Thoracic aorta (tissue), 2 donors: ENCODE results near the gene STOM. TPM values are rescaled to one million over a fixed set of nuclear protein-coding genes. Genes with fewer than 3 reads are reported as not detected.
A peak's percentile ranks its signal among the peaks of the same experiment; 100 is the strongest.

ENCODE experiments used
- ATAC-seq: fragments of 150-250 bp; one replicate; pipeline ENCODE4 v1.8.0; 2017; ENCODE audit warnings: low read depth; ENCODE audit not compliant: insufficient number of reproducible peaks, low FRiP score
- DNase-seq: peaks from one replicate; pipeline ENCODE4 v3.0.0-alpha.2; 2020; ENCODE audit warnings: low spot score
- H3K27ac ChIP-seq, 2 donors: fragments of 200-600 bp; sonication (generic); 1 replicate in 1 of 2; 2 replicates in 1 of 2; pipeline ENCODE4 v1.5.1; 2016; ENCODE audit warnings: mild to moderate bottlenecking in 2 of 2, moderate library complexity in 2 of 2
- H3K27me3 ChIP-seq: fragments of 200-600 bp; sonication (generic); replicated peaks from 2 replicates; pipeline ENCODE4 v1.6.0; 2016; ENCODE audit warnings: mild to moderate bottlenecking; ENCODE audit not compliant: insufficient read depth
- H3K36me3 ChIP-seq: fragments of 200-600 bp; sonication (generic); one replicate; pipeline ENCODE4 v1.5.1; 2016
- H3K4me1 ChIP-seq, 2 donors: fragments of 200-600 bp; sonication (generic); 1 replicate in 1 of 2; 2 replicates in 1 of 2; pipeline versions ENCODE4 v1.5.1 to v1.6.0; 2016; ENCODE audit warnings: low read depth in 2 of 2, mild to moderate bottlenecking in 1 of 2; ENCODE audit not compliant: control insufficient read depth in 1 of 2
- H3K4me3 ChIP-seq: fragments of 200-600 bp; sonication (generic); 2 replicates; pipeline ENCODE4 v1.5.1; 2016; ENCODE audit warnings: mild to moderate bottlenecking
- H3K9me3 ChIP-seq: fragments of 200-600 bp; sonication (generic); 2 replicates; pipeline ENCODE4 v1.5.1; 2016
- total RNA-seq, 2 donors: library from RNA; depleted of rRNA; stranded (reverse); fragments of >200 nt; gene quantifications; one replicate each; pipeline versions ENCODE4 v1.1.0 to v1.2.3, GENCODE V29; 2016
- TF ChIP-seq, protein P1 (sequence below): fragments of 200-600 bp; sonication (generic); IDR thresholded peaks from one replicate; pipeline ENCODE4 v1.5.1; 2019; ENCODE audit warnings: antibody characterized with exemption

Gene STOM
- total RNA-seq, 2 donors from 2014 or later, result 177 to 344 TPM

DNA sequence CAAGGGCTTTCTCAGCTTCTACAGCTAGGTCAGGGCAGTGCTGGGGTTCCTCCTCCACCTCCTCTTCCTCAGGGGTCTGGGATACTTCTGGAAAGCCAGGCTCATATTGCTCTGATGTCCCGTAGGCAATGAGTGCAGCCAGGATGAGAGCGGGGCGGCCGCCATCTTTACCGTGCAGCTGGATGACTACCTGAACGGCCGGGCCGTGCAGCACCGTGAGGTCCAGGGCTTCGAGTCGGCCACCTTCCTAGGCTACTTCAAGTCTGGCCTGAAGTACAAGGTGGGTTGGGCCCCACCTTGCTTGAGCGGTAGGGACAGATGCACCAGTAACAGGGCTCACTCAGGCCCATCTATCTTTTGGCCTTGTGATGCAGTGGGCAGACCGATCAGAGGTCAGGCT, 67.3 kb downstream of the STOM start:
- TF ChIP-seq, protein P1, sequence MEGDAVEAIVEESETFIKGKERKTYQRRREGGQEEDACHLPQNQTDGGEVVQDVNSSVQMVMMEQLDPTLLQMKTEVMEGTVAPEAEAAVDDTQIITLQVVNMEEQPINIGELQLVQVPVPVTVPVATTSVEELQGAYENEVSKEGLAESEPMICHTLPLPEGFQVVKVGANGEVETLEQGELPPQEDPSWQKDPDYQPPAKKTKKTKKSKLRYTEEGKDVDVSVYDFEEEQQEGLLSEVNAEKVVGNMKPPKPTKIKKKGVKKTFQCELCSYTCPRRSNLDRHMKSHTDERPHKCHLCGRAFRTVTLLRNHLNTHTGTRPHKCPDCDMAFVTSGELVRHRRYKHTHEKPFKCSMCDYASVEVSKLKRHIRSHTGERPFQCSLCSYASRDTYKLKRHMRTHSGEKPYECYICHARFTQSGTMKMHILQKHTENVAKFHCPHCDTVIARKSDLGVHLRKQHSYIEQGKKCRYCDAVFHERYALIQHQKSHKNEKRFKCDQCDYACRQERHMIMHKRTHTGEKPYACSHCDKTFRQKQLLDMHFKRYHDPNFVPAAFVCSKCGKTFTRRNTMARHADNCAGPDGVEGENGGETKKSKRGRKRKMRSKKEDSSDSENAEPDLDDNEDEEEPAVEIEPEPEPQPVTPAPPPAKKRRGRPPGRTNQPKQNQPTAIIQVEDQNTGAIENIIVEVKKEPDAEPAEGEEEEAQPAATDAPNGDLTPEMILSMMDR, result no peak
- Histone ChIP-seq H3K9me3 (no peaks in the 10 kb centered on the region), H3K27me3 (no peaks in the 10 kb centered on the region), H3K27ac (peak overlapping the region; percentile 69 to 91), H3K4me1 (peaks cover 62 to 84% of the 10 kb centered on the region in 2 donors), H3K36me3 (peaks cover 51% of the 10 kb centered on the region), H3K4me3 (peak overlapping the region; percentile 74)
- DNase-seq (no peak), ATAC-seq (no peak)

DNA sequence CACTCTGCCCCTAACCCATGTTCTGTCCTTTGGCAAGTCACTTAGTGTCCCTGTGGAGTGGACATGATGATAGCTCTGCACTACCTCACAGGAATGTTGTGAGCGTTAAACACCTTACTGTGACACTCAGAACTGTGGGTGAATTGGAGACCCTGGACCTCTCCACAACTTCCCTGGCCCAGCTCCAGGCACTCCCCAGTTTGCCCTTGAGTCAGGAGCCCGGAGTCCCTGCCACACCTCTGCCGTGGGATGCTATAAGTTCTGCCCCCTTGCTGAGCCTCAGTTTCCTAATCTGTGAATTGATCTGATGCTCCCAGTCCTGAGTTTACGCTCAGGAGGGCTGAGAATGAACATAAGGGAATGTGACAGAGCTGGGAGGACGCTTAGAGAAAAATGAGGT, 67.7 kb downstream of the STOM start:
- Histone ChIP-seq H3K4me3 (peak overlapping the region; percentile 74), H3K27ac (peak overlapping the region; percentile 69 to 91), H3K4me1 (peaks cover 66 to 88% of the 10 kb centered on the region in 2 donors)

DNA sequence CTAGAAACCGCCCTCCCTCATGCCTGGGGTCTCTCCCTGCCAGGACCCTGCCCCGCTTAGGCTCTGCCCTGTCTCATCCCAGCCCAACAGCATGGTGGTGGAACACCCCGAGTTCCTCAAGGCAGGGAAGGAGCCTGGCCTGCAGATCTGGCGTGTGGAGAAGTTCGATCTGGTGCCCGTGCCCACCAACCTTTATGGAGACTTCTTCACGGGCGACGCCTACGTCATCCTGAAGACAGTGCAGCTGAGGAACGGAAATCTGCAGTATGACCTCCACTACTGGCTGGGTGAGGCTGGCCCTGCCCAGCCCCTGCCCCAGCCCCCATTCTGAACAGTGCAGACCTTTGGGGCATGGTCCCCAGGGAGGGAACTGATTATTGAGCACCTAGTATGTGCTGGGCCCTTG, 68.2 kb downstream of the STOM start:
- peak overlapping the region; percentile 74 for H3K4me3 ChIP-seq
- DNase-seq, result no peak
- ATAC-seq, result no peak
- H3K4me1 ChIP-seq, result peaks cover 71 to 93% of the 10 kb centered on the region in 2 donors
- H3K36me3 ChIP-seq, result peaks cover 44% of the 10 kb centered on the region
- peak overlapping the region; percentile 69 to 91 for H3K27ac ChIP-seq
- TF ChIP-seq, protein P1, result no peak
- no peaks in the 10 kb centered on the region for H3K9me3 ChIP-seq
- no peaks in the 10 kb centered on the region for H3K27me3 ChIP-seq

More for the DNA sequence above, 67.7 kb downstream of the STOM start:
- H3K36me3 ChIP-seq, result peaks cover 47% of the 10 kb centered on the region
- no peak for DNase-seq
- no peaks in the 10 kb centered on the region for H3K27me3 ChIP-seq
- no peak for ATAC-seq
- H3K9me3 ChIP-seq, result no peaks in the 10 kb centered on the region
- TF ChIP-seq, protein P1, result no peak

DNA sequence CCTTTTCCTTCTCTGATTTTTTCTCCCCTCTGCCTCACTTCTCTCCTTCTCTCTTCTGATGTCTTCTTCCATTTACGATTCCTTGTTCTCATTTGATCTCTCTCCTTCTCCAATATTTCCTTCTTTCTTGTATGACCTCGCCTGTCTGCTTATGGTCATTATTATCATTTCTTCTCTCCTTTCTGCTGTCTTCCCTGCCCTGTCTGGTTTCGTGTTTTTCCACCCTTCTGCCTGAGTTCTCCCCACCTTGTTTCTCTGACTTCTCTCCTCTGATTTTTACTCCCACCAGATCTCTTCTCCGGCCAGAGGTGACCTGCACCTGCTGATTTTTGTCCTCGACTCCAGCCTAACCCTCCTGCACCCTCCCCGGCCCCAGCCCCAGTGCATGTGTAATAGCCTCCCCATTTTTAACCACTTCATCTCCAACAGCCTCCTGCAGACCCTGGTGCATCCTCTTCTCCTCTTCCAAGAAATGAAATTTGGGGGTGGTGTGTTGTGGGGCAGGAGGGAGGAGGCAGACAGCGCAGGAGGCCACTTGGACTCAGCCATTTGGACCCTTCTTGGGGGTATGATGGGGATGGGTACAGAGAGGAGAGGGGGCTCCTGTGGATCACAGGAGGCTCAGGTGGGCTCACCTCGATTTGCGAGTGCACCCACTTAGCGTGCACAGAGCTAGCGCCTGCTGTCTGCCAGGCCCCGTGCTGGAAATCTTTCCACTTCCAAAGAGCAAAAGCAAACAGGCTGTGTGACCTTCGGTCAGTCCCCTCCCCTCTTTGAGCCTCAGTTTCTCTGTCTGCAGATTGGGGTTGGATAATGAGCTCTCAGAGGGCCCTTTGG, 69.5 kb downstream of the STOM start:
- H3K27ac ChIP-seq, result peak overlapping the region; percentile 88 to 91
- ATAC-seq, result no peak
- DNase-seq, result no peak
- peaks cover 79 to 93% of the 10 kb centered on the region in 2 donors for H3K4me1 ChIP-seq
- peaks cover 31% of the 10 kb centered on the region for H3K36me3 ChIP-seq
- peak overlapping the region; percentile 74 for H3K4me3 ChIP-seq
- TF ChIP-seq, protein P1, result no peak
- no peaks in the 10 kb centered on the region for H3K9me3 ChIP-seq
- H3K27me3 ChIP-seq, result no peaks in the 10 kb centered on the region

DNA sequence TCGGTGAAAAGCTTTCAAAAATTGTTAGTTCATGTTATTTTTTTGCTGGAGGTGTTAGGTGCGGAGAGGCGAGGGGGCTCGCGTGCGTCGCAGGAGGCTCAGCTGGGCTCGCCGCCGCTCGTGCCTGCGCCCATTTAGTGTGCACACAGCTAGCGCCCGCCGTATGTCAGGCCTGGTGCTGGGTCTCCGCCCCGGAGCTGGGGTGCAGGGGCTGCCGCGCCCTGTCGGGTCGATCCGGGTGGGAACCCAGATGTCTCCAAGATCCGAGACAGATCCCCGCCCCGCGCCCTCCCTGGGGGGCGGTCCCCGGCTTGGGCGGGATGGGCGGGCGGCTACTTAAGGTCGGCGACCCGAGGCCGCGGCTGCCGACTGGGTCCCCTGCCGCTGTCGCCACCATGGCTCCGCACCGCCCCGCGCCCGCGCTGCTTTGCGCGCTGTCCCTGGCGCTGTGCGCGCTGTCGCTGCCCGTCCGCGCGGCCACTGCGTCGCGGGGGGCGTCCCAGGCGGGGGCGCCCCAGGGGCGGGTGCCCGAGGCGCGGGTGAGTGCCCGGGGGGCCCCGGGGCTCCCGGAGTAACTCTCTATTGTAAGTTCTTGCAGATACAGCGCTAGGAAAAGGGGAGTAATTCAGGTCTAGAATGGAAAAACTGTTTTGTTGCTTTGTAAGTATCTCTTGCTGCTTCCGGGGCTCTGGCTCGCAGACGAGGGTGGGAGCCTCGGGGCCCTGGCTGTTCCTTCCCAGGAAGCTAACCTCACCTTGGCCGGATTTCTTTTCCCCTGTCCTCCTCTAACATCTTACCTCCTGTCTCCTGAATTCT, 70.4 kb downstream of the STOM start:
- no peaks in the 10 kb centered on the region for H3K9me3 ChIP-seq
- peaks cover 80 to 93% of the 10 kb centered on the region in 2 donors for H3K4me1 ChIP-seq
- ATAC-seq (no peak), DNase-seq (no peak)
- H3K27me3 ChIP-seq, result no peaks in the 10 kb centered on the region
- H3K27ac ChIP-seq, result peak overlapping the region; percentile 88 to 91
- H3K4me3 ChIP-seq, result peak overlapping the region; percentile 74
- H3K36me3 ChIP-seq, result peaks cover 24% of the 10 kb centered on the region
- TF ChIP-seq, protein P1, result no peak
